HG02970 (cell line): ENCODE measurements around the gene IL18RAP.

Source experiments
- ATAC-seq: cut with Tn5 transposase; IDR thresholded peaks from one replicate; pipeline ENCODE4 v1.9.1; 2021; ENCODE audit warnings: mild to moderate bottlenecking, moderate library complexity, moderate number of reproducible peaks; ENCODE audit not compliant: unreplicated experiment, low FRiP score

IL18RAP gene

GRCh38 chr2:102492006-102492405, 69.0 kb downstream of the IL18RAP start:
- ATAC-seq: no peak

GRCh38 chr2:102494570-102494969, 71.6 kb downstream of the IL18RAP start:
- ATAC-seq: no peak

DNA sequence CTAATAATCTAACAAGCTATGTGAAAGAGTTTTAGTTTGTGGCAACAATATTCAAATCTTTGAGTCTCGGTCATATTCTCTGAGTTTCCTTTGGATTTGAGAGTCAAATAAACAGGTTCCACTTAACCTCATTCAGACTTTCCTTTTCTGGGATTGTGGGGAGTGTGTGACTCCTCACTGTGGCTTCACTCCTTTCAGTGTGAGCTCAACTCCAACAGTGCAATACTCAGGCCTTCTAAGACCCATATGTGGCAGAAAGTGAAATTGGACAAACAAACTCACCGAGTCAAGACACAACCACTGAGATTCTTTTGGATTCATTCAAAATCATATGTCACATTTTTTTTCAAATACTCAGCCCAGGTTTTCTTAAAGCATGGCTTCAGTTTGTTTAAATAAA, 75.5 kb downstream of the IL18RAP start:
- ATAC-seq: no peak

- no peak for ATAC-seq
Observed at GRCh38 chr2:102499558-102499957, 76.6 kb downstream of the IL18RAP start.
